ENCODE results near the gene SCRT2. TPM values are rescaled to one million over a fixed set of nuclear protein-coding genes. Genes with fewer than 3 reads are reported as not detected.

Gene SCRT2
- total RNA-seq, 1 experiment from 2014 or later = not detected

GRCh38 chr20:638579-638978 lies 37.0 kb downstream of the SCRT2 start:
- Histone ChIP-seq H3K4ac (ENCODE audit: low read depth, low read length) (no peak overlapping the region), H3K79me1 (ENCODE audit: insufficient read depth, low read depth, low read length, poor library complexity, severe bottlenecking) (no peaks in the 10 kb centered on the region), H3T11ph (ENCODE audit: low read length) (no peak overlapping the region), H2BK5ac (ENCODE audit: insufficient read length, low read length) (no peak overlapping the region), H2AK5ac (ENCODE audit: insufficient read length, low read length) (no peak overlapping the region), H4K91ac (ENCODE audit: insufficient read length, low read depth, low read length) (no peak overlapping the region), H3K27me3 (ENCODE audit: insufficient read depth, low read length) (no peaks in the 10 kb centered on the region), H3K23ac (ENCODE audit: insufficient read length, low read depth, low read length) (no peak overlapping the region), H2BK20ac (ENCODE audit: low read depth, low read length, poor library complexity, severe bottlenecking) (no peak overlapping the region), H2BK120ac (ENCODE audit: low read depth, low read length, poor library complexity, severe bottlenecking) (no peak overlapping the region), H4K20me1 (ENCODE audit: control insufficient read depth, insufficient read depth, insufficient read length) (no peaks in the 10 kb centered on the region), H3K18ac (ENCODE audit: insufficient read length, low read depth, low read length) (no peak overlapping the region), H3K23me2 (ENCODE audit: insufficient read length, low read depth, low read length, poor library complexity, severe bottlenecking) (no peaks in the 10 kb centered on the region), H3K4me2 (ENCODE audit: insufficient read depth, insufficient read length, low read length) (no peak overlapping the region), H2BK12ac (ENCODE audit: insufficient read length, low read depth, low read length) (no peak overlapping the region), H3K9me3 (ENCODE audit: control insufficient read depth, low read depth, low read length) (no peaks in the 10 kb centered on the region), H3K14ac (ENCODE audit: insufficient read depth, low read length) (no peak overlapping the region), H2BK15ac (ENCODE audit: low read depth, low read length) (no peak overlapping the region), H3K9ac (ENCODE audit: extremely low read depth, insufficient read length, low read length) (no peak overlapping the region), H3K56ac (ENCODE audit: insufficient read length, low read depth, low read length) (no peak overlapping the region), H3K27ac (ENCODE audit: insufficient read length, low read depth, low read length) (no peak overlapping the region), H4K5ac (ENCODE audit: insufficient read length, low read depth, low read length) (no peak overlapping the region), H4K8ac (replicated peaks; ENCODE audit: insufficient read length, low read depth, low read length) (no peak overlapping the region), H3K79me2 (ENCODE audit: insufficient read depth, low read length) (no peaks in the 10 kb centered on the region), H3K4me1 (ENCODE audit: insufficient read depth, low read length) (no peaks in the 10 kb centered on the region), H2AFZ (ENCODE audit: low read length) (no peak overlapping the region)
- no peak overlapping the region for H3K27ac Mint-ChIP-seq
- no peaks in the 10 kb centered on the region for H3K36me3 Mint-ChIP-seq (ENCODE audit: insufficient read depth in 1 of 3, low read depth in 3 of 3)
- H3K9me3 Mint-ChIP-seq = peaks cover 0 to 4% of the 10 kb centered on the region in 2 experiments; a peak in 3 of 5 replicates
- DNase-seq = no peak
- no CpG with 5 or more reads among the region's 1 CpG for WGBS (ENCODE audit: extremely low coverage, insufficient read length, low lambda C conversion rate)
- H3K4me3 Mint-ChIP-seq = no peak overlapping the region
- H3K27me3 Mint-ChIP-seq (ENCODE audit: low read depth) = peaks cover 10% of the 10 kb centered on the region
- TF ChIP-seq CTCF (conservative IDR thresholded peaks at IDR 0.05) = no peak
- peaks cover 4 to 23% of the 10 kb centered on the region in 2 experiments for H3K4me1 Mint-ChIP-seq

Measured in H9 (cell line).